Activated CD4-positive, alpha-beta T cell treated with anti-CD3 and anti-CD28 coated beads, Interleukin-2, amount 50 U/mL, for 1 hour (primary cell): ENCODE data around the gene LEKR1.

Experiments
- DNase-seq: peaks from one replicate; pipeline ENCODE4 v3.0.0-alpha.2; 2020

The LEKR1 gene

DNA sequence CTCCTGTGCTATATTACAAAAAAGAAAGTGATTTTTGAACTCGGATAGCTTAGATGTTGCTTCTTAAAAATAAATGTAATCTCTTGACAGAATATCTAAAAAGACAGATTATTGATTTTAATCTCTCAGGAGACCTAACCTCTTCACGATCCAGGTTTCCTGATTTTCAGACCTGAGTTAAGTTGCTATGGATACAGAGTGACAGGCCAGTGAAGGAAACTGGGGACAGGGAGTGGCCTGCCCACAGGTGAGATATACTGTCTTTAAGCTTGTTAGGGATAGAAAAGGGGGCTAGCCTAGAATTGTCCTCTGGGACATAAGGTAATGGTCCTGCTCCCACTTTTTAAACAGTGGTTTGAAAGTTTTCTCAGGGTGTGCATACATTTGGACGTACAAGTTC, 260.6 kb downstream of the LEKR1 start:
- no peak for DNase-seq

- no peak for DNase-seq
These were observed 261.2 kb downstream of the LEKR1 start for GRCh38 chr3:157087373-157087772.

DNA sequence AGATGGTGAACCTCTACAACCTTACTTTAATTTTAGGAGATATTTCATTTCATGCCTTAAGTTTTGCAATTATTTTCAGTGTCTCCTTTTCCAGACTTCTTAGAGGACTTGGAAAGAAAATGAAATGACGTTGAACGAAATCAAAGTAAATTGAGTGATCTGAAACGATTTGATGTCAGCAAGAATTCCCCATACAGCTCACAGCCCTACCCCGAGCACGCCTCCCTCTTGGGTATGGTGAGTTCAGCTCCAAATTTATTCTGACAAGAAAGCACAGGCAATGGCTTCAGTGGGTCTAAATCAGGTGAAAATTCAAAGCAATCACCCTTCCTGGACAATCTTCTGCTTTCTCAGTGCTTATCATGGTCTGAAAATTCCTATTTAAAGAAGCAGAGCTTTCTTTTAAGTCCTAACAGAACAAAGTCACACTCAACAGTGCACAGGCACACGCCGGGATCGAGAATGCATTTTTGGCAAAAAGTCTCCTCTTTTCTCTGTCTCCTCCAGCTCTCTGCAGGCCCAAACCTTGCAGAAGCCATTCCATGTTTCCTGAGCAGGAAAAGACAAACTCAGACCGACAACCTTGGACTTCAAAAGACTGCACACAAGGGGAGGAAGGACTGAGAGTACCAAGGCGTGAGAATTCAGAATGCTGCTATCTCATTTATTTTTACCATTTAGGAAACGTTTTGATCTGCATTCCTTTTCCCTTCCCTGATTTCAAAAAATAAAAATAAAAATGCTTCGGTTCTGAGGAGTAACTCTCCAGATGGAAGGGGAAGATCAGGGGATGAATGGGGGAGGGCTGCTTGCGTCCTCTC, 261.8 kb downstream of the LEKR1 start:
- DNase-seq, result no peak

DNA sequence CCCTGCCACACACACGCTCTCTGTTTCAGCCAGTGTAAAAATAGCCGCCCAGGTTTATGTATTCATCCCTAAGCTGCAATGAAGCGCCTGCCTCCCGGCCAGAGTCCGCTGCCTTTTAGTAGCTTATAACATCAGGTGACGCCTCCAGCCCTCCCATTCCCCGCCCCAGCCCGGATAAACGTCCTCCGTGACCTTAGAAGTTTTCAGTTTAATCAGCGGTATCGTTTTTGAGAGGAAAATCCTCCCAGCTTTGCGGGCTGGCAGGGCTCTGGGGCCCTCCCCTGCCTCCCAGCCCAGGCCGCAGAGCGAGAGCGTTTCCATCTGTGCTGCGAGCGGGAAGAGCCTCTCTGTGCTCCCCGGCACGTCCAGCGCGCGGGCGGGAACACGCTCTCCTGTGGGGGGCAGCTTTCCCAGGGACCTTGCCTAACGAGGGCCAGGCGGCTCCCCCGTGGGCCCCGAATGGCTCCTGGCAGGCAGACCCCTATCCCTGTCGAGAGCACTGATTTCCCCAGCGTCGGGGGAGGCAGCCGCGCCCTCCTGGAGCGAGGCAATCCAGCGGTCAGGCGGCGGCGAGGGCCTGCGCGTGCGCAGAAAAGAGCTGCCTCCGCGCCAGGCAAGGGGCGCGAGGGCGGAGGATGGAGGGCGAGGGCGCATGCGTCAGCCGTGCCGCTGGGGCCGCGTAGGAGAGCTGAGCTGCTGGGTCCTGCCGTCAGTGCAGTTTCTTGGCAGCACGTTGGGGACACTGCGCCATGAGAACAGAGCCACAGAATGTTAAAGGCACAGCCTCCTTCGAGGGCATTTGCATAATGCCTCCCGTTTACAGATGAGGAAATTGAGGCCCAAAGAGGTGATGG, 262.7 kb downstream of the LEKR1 start:
- DNase-seq, result peak; percentile 92

DNA sequence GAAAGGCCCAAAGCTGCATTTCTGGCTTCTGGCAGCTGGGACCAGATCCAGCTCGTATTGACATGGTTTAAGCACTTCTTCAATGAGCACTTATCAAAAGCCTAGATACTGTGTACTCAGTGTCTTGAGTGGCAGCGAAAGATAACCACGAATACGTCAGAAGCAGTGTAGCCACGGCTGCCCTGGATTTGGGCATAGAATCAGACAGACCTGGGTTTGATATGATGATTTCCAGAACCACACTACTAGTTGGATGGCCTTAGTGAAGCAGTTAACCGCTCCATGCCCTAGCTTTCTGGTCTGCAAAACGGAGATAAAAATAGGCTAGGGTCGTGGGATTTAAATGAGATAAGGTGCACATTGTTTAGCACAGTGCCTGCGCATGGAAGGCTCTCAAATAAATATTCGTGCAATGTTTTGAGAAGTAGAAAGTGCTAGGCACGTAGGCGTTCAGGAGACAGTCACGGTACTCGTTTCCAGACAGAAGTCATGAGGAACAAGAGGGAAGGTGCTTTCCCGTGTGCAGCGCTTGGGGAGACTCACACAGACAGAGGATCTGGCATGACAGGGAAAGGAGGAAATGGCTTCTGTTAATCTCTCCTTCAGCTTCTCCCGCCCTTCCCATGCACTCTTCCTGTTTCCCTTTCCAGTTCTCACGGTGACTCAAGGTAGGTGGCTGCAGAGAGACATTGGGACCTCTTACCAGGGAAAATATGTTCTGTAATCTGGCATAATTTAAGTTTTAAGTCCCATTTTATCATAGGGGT, 263.5 kb downstream of the LEKR1 start:
- peak; percentile 41 for DNase-seq

DNA sequence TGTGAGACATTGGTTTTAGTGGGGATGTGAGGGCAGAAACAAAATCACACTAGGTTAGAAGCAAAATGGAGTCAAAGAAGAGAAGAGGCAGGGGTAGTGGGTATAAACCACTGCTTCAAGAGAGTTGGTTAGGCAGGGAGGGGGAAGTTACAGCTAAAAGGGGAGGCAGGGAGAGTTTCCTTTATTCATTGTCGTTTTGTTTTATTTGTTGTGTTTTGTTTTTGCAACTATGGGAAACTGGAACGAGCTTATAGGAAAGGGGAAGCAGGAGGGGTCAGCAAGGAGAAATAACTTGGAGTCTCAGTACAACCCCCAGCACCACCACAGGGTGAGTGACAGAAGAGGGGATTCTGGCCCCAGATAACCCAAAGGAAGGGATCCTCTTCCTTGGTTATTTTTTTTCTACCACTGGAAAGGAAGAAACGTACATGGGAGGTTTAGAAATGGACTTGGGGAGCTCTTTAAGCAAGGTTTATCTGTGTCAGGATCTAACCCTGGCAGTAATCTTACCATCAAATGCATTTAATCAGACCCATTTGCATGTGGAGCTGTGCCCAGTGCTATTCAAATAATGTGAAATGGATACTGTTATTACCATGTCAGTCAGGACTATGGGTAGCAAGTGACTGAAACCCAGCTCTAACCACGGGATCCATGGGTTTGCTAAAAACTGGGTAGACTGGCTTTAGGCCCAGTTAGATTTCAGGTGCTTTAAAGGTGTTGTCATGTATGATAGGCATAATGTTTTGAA, 265.1 kb downstream of the LEKR1 start:
- no peak for DNase-seq

GRCh38 chr3:157092230-157092629, 266.1 kb downstream of the LEKR1 start:
- no peak for DNase-seq

DNA sequence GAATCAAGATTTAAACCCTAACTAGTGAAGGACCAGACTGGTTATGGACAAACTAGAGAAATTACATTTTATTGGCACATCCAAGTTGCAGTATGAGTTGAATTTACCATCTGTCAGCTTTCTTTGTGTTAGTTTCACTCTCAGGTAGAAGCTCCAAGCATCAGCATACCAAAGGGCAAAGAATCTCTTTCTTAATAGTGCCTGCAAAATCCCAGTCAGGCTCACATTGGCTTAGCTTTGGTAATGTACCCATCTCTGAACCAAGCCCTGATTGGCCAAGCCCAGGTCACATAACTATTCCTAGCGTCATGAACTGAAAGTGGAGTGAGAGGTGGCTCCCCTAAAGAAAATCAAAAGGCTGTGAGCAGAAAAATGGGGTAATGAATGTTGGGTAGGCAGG, 266.9 kb downstream of the LEKR1 start:
- DNase-seq, result no peak

DNA sequence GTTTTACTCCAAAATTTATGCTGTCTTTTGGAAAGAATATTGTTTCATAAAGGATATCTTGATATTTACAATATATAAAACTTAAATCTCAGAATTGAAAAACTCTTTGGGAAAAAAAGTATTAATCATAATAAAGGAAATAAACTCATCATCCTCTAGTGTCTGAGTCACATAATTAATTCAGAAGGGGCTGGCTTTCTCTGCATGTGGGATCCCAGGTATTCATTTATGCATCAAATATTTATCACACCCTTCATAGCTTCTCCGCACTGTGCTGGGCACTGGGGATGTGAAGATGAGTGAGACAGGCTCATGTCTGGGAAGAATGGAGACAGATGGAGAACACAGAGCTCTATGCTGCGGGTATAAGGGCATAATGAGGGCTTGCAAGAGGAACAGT, 268.1 kb downstream of the LEKR1 start:
- DNase-seq, result no peak

DNA sequence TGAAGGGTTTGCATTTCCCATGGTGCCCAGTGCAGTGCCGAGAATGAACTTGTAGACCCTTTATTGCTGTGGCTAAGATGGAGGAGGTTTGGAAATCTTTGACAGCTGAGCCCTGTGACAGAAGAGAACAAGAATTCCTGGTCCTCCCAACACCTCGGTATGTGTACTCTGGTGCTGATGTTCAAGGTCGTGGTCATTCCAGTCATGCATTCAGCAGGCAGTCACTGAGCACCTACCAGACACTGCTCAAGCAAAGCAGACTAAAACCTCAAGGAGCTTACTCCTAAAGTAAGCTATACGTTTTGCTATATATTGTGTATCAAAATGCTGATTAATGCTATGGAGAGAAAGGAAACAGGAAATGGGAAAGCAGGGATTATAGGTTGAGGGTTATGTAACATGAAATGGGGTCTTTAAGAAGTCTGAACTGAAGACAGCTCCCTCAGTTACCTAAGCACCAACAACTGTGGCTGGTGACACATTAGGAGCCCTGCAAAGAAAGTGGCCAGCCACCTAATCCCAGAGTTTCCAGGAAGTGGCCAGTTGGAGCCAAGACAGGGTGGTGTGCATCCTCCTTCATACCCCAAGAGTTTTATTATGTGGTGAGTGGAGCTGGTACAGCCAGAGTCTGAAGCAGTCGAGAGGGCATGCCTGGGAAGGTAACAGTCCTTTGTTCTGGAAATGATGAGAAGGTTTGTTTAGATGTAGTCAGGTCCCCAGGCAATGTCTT, 268.8 kb downstream of the LEKR1 start:
- no peak for DNase-seq
